Lower lobe of right lung (tissue), 2 donors: Measurements from ENCODE around the gene PLD5. TPM values are rescaled to one million over a fixed set of nuclear protein-coding genes. Genes with fewer than 3 reads are reported as not detected.

ENCODE experiments used
- ATAC-seq, 2 donors: fragments of 200-7000 bp; cut with Tn5 transposase; one replicate each; pipeline ENCODE4 v1.9.1; 2020 to 2022; ENCODE audit warnings: mild to moderate bottlenecking in 2 of 2, moderate library complexity in 2 of 2
- DNase-seq: peaks from one replicate; pipeline ENCODE4 v3.0.0-alpha.2; 2020
- H3K27ac ChIP-seq: fragments of 200-600 bp; one replicate; pipeline ENCODE4 v1.8.0; 2022
- H3K27me3 ChIP-seq: fragments of 200-600 bp; one replicate; pipeline ENCODE4 v1.8.0; 2022; ENCODE audit warnings: low read depth
- H3K36me3 ChIP-seq: fragments of 200-600 bp; one replicate; pipeline ENCODE4 v1.8.0; 2022; ENCODE audit warnings: mild to moderate bottlenecking
- H3K4me1 ChIP-seq: fragments of 200-600 bp; one replicate; pipeline ENCODE4 v1.8.0; 2022
- H3K4me3 ChIP-seq: fragments of 200-600 bp; one replicate; pipeline ENCODE4 v1.8.0; 2022; ENCODE audit warnings: mild to moderate bottlenecking
- H3K9me3 ChIP-seq: fragments of 200-600 bp; one replicate; pipeline ENCODE4 v1.8.0; 2022
- intact Hi-C: fragments of 100-400 bp; cut with DNase I; formaldehyde crosslinking; loops from one replicate; pipeline ENCODE4 v1.11.0; 2022
- total RNA-seq: library from RNA; stranded (reverse); fragmentation: NEBNext Ultra II Directional; extraction: Animal tissue kit (Norgen Biotek cat#: 25700); gene quantifications from one replicate; pipeline ENCODE4 v1.2.1, GENCODE V29; 2021
- TF ChIP-seq, protein P1 (sequence below): fragments of 200-600 bp; IDR thresholded peaks from one replicate; pipeline ENCODE4 v1.8.0; 2022; ENCODE audit warnings: antibody characterized with exemption, mild to moderate bottlenecking
- donor health status: DM: no; HTN: yes; CAD: no; lungs with severe emphysema.

PLD5 gene
- total RNA-seq, 1 donor from 2014 or later: 0.21 TPM

GRCh38 chr1:242448910-242449645, 75.4 kb downstream of the PLD5 start:
- intact Hi-C loops: no loop called here
- TF ChIP-seq, protein P1, sequence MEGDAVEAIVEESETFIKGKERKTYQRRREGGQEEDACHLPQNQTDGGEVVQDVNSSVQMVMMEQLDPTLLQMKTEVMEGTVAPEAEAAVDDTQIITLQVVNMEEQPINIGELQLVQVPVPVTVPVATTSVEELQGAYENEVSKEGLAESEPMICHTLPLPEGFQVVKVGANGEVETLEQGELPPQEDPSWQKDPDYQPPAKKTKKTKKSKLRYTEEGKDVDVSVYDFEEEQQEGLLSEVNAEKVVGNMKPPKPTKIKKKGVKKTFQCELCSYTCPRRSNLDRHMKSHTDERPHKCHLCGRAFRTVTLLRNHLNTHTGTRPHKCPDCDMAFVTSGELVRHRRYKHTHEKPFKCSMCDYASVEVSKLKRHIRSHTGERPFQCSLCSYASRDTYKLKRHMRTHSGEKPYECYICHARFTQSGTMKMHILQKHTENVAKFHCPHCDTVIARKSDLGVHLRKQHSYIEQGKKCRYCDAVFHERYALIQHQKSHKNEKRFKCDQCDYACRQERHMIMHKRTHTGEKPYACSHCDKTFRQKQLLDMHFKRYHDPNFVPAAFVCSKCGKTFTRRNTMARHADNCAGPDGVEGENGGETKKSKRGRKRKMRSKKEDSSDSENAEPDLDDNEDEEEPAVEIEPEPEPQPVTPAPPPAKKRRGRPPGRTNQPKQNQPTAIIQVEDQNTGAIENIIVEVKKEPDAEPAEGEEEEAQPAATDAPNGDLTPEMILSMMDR: no peak
- no peak for ATAC-seq

DNA sequence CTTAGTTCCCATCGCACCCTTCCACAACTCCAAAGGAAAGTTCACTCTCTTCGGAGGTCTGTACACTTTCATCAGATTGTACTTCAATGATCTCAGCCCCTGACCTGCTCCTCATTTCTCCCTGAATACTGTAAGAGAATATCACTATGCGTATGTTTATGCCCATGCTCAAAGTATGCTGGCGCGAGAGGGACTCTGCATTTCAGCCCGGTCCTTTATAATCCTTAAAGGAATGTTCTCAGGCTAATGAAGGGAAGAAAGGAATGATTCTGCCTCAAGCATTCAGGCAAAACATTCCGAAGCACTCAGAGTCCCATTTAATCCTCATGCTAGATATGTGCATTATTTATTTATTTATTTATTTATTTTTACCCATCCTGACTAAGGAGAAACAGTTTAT, 76.8 kb downstream of the PLD5 start:
- no peak overlapping the region for H3K27ac ChIP-seq
- peaks cover 9% of the 10 kb centered on the region for H3K27me3 ChIP-seq
- H3K36me3 ChIP-seq: no peaks in the 10 kb centered on the region
- H3K4me3 ChIP-seq: no peak overlapping the region
- intact Hi-C loops: no loop called here
- TF ChIP-seq, protein P1: no peak
- H3K4me1 ChIP-seq: no peaks in the 10 kb centered on the region
- DNase-seq: no peak
- H3K9me3 ChIP-seq: no peaks in the 10 kb centered on the region
- ATAC-seq: no peak

More at GRCh38 chr1:242448910-242449645, 75.4 kb downstream of the PLD5 start:
- H3K9me3 ChIP-seq: no peaks in the 10 kb centered on the region
- H3K27ac ChIP-seq: no peak overlapping the region
- peaks cover 9% of the 10 kb centered on the region for H3K27me3 ChIP-seq
- no peaks in the 10 kb centered on the region for H3K4me1 ChIP-seq
- no peak overlapping the region for H3K4me3 ChIP-seq
- DNase-seq: no peak
- no peaks in the 10 kb centered on the region for H3K36me3 ChIP-seq

DNA sequence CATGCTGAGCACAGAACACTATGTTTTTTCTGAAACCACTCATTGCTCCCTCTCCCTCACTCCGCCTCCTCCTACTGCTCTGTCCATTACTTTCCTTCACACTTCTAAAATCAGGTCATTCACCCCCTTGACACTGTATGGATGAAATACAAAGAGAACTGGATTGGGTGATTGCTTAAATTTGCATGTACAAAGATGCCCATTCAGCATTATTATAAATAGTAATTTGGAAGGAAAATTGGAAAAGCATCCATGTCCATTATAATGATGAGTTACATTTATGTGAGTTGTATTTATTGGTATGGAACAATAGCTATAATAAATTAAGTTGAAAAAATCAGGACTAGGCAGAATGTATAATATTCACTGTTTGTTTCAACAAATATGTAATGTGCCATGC, 83.7 kb downstream of the PLD5 start:
- ATAC-seq: no peak
- no peaks in the 10 kb centered on the region for H3K36me3 ChIP-seq
- no peaks in the 10 kb centered on the region for H3K27me3 ChIP-seq
- H3K4me1 ChIP-seq: no peaks in the 10 kb centered on the region
- intact Hi-C loops: no loop called here
- DNase-seq: no peak
- TF ChIP-seq, protein P1: no peak
- no peak overlapping the region for H3K4me3 ChIP-seq
- H3K27ac ChIP-seq: no peak overlapping the region
- no peaks in the 10 kb centered on the region for H3K9me3 ChIP-seq

- H3K4me1 ChIP-seq: no peaks in the 10 kb centered on the region
- peaks cover 2% of the 10 kb centered on the region for H3K9me3 ChIP-seq
- H3K27ac ChIP-seq: no peak overlapping the region
- DNase-seq (no peak), ATAC-seq (no peak)
- H3K4me3 ChIP-seq: no peak overlapping the region
- intact Hi-C loops: no loop called here
- H3K27me3 ChIP-seq: no peaks in the 10 kb centered on the region
- TF ChIP-seq, protein P1: no peak
- H3K36me3 ChIP-seq: no peaks in the 10 kb centered on the region
Measured at GRCh38 chr1:242435200-242435599, 89.3 kb downstream of the PLD5 start.

DNA sequence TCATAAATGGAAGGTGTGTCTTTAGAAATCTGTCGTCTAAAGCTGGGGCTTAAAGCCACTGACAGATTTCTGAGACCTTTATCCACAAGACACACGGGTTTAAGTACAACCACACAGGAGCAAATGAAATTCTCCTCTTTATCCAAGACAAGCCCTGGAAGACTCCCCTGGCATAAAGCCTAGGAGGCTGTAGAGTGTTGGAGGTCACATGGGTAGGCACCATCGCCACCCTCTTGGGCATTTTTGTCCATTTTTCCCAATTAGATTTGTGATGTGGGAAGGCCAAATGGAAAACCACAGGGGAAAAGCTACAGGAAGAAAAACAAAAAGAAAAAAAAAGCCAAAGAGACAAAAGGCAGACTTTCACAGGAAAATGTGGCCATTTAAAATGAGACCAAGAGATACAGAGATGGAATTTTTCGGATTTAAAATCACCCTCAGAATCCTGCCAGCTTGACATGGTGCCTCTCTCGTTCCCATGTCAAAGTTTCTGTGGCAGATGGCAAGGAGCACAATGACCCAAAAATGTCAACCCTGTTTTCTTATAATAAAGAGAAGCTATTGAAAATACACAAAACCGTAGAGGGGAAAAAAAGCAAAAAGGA, 91.9 kb downstream of the PLD5 start:
- ATAC-seq (no peak), DNase-seq (no peak)
- Histone ChIP-seq H3K9me3 (peaks cover 2% of the 10 kb centered on the region), H3K36me3 (no peaks in the 10 kb centered on the region), H3K4me1 (no peaks in the 10 kb centered on the region), H3K27ac (no peak overlapping the region), H3K4me3 (no peak overlapping the region), H3K27me3 (no peaks in the 10 kb centered on the region)
- intact Hi-C loops: no loop called here
- TF ChIP-seq, protein P1: no peak
